HCT116 (cell line): Measurements from ENCODE around the gene ZDHHC22.

Experiments
- CEBPB ChIP-seq: IDR thresholded peaks from 2 replicates; pipeline ENCODE4 v1.6.1; 2012; ENCODE audit warnings: low read depth
- CTCF ChIP-seq, 3 experiments: fragments of 200-600 bp in 1 of 3; sonication (generic) in 1 of 3; IDR thresholded peaks in 2 of 3; conservative IDR thresholded peaks in 1 of 3; 2 replicates each; pipeline ENCODE4 v1.5.1; 2012 to 2017; ENCODE audit warnings: low read depth in 2 of 3, low read length in 2 of 3, antibody characterized with exemption in 1 of 3, borderline replicate concordance in 1 of 3, control low read depth in 1 of 3, mild to moderate bottlenecking in 1 of 3, mixed read lengths in 1 of 3, mixed run types in 1 of 3, moderate library complexity in 1 of 3; ENCODE audit not compliant: insufficient read depth in 1 of 3
- EZH2 ChIP-seq: fragments of 200-600 bp; sonication (generic); IDR thresholded peaks from 2 replicates; pipeline ENCODE4 v1.6.1; 2017; ENCODE audit warnings: antibody characterized with exemption, mixed run types
- POLR2AphosphoS5 ChIP-seq: IDR thresholded peaks from 2 replicates; pipeline ENCODE4 v1.6.1; 2011; ENCODE audit warnings: mild to moderate bottlenecking, low read depth, low read length, moderate library complexity
- SIN3A ChIP-seq: IDR thresholded peaks from 2 replicates; pipeline ENCODE4 v1.6.1; 2012; ENCODE audit warnings: low read depth
- YY1 ChIP-seq: IDR thresholded peaks from 2 replicates; pipeline ENCODE4 v1.6.1; 2011; ENCODE audit warnings: low read length, low read depth, moderate library complexity, mild to moderate bottlenecking; ENCODE audit not compliant: insufficient replicate concordance; ENCODE audit errors: extremely low read depth
- ZNF274 ChIP-seq: fragments of 200-500 bp; sonication (Bioruptor generic); IDR thresholded peaks from 2 replicates; pipeline ENCODE4 v1.6.1; 2014; ENCODE audit warnings: mild to moderate bottlenecking, low read depth, low read length, inconsistent platforms
- TF ChIP-seq, protein P1 (sequence below): IDR thresholded peaks from 2 replicates; pipeline ENCODE4 v1.6.1; 2012

DNA sequence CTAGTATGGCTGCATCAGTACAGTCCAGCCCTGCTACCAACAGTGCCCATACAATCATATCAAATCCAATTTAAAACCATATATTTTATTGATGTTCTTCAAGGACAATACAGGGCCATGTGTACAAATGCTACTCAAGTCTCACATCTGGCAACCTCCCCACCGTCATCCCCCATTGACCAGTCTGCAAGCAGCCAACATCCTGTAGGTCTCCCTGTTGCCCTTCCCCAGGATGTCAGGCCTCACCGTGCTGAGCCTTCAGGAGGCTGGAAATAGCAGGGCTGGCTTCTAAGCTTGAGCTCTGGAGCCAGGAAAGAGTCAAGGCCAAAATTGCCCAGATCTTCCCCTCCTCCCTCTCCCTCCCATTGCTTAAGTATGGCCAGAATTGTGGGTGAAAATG is 10.4 kb downstream of the ZDHHC22 start:
- TF ChIP-seq EZH2, result no peak
- TF ChIP-seq ZNF274, result no peak
- no peak for TF ChIP-seq POLR2AphosphoS5
- TF ChIP-seq YY1, result no peak
- no peak for TF ChIP-seq CTCF (IDR thresholded peaks at IDR 0.05 in 2 of 3, conservative IDR thresholded peaks at IDR 0.05 in 1 of 3; ENCODE audit: borderline replicate concordance in 1 of 3, insufficient read depth in 1 of 3, low read depth in 2 of 3, low read length in 2 of 3)
- no peak for TF ChIP-seq SIN3A
- TF ChIP-seq CEBPB, result no peak
- TF ChIP-seq, protein P1, sequence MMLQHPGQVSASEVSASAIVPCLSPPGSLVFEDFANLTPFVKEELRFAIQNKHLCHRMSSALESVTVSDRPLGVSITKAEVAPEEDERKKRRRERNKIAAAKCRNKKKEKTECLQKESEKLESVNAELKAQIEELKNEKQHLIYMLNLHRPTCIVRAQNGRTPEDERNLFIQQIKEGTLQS, result no peak
